Epithelial cell of prostate (primary cell): ENCODE data around the gene PYGB.

Source experiments
- DNase-seq: peaks from one replicate; pipeline ENCODE4 v3.0.0-alpha.2; 2011; ENCODE audit warnings: low read depth, low spot score
- H3K27ac ChIP-seq: fragments of 450-650 bp; 2 replicates; pipeline ENCODE4 v1.5.1; 2017; ENCODE audit warnings: mild to moderate bottlenecking

PYGB gene

GRCh38 chr20:25279403-25279802 lies 31.5 kb downstream of the PYGB start:
- DNase-seq: no peak

GRCh38 chr20:25280051-25280573 lies 32.2 kb downstream of the PYGB start:
- no peak for DNase-seq
- peak overlapping the region; percentile 58 for H3K27ac ChIP-seq

More at GRCh38 chr20:25279403-25279802, 31.5 kb downstream of the PYGB start:
- peak overlapping the region; percentile 58 for H3K27ac ChIP-seq

GRCh38 chr20:25280574-25281535 lies 33.0 kb downstream of the PYGB start:
- peak overlapping the region; percentile 58 for H3K27ac ChIP-seq
- DNase-seq: no peak

GRCh38 chr20:25281541-25281991 lies 33.7 kb downstream of the PYGB start:
- peak overlapping the region; percentile 16 for H3K27ac ChIP-seq
- DNase-seq: no peak

- peak overlapping the region; percentile 16 for H3K27ac ChIP-seq
These were observed 34.3 kb downstream of the PYGB start for GRCh38 chr20:25282034-25282781.

GRCh38 chr20:25282796-25283195 lies 34.9 kb downstream of the PYGB start:
- DNase-seq: no peak
- H3K27ac ChIP-seq: peak overlapping the region; percentile 16

More at GRCh38 chr20:25282034-25282781, 34.3 kb downstream of the PYGB start:
- DNase-seq: no peak

GRCh38 chr20:25283221-25283951 lies 35.5 kb downstream of the PYGB start:
- no peak for DNase-seq
- no peak overlapping the region for H3K27ac ChIP-seq

GRCh38 chr20:25284131-25284601 lies 36.3 kb downstream of the PYGB start:
- DNase-seq: no peak

GRCh38 chr20:25285091-25285647 lies 37.3 kb downstream of the PYGB start:
- DNase-seq: no peak
- H3K27ac ChIP-seq: no peak overlapping the region

More at GRCh38 chr20:25284131-25284601, 36.3 kb downstream of the PYGB start:
- H3K27ac ChIP-seq: no peak overlapping the region

GRCh38 chr20:25285856-25286798 lies 38.2 kb downstream of the PYGB start:
- DNase-seq: no peak
- H3K27ac ChIP-seq: no peak overlapping the region

GRCh38 chr20:25286917-25287316 lies 39.0 kb downstream of the PYGB start:
- no peak for DNase-seq
- no peak overlapping the region for H3K27ac ChIP-seq

- peak overlapping the region; percentile 32 for H3K27ac ChIP-seq
These were observed 39.9 kb downstream of the PYGB start for GRCh38 chr20:25287631-25288290.

GRCh38 chr20:25288291-25289181 lies 40.7 kb downstream of the PYGB start:
- DNase-seq: no peak
- H3K27ac ChIP-seq: peak overlapping the region; percentile 32

More at GRCh38 chr20:25287631-25288290, 39.9 kb downstream of the PYGB start:
- DNase-seq: no peak

- peak overlapping the region; percentile 32 for H3K27ac ChIP-seq
These were observed 42.2 kb downstream of the PYGB start for GRCh38 chr20:25289886-25290597.

GRCh38 chr20:25290646-25291431 lies 43.0 kb downstream of the PYGB start:
- DNase-seq: no peak
- peak overlapping the region; percentile 11 for H3K27ac ChIP-seq

More at GRCh38 chr20:25289886-25290597, 42.2 kb downstream of the PYGB start:
- no peak for DNase-seq
